NCI-H1417 (cell line): Measurements from ENCODE around the gene ADAM23.

Experiments
- DNase-seq, 3 experiments: peaks; one replicate each; lab custom pipeline; 2025; lab: John Stamatoyannopoulos, UW

The ADAM23 gene

DNA sequence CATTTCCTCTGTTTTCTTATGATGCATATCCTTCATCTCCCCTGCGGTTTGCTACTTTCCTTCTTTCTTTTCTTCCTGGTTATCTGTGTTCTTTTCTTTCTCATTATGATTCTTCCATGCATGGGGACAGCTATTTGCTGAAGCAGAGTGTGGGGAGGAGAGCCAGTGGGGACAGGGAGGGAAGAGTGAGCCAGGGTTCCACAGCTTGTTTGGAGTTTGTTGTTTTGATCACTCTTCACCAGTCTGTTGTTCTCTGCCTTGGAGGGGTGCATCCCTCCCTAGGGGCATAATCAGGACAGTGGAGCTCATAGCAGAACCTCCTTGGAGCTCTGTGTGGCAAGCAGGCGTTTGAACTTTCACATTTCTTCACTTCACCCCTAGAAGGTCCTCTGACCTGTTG lies 68.0 kb downstream of the ADAM23 start:
- DNase-seq, result no peak

DNA sequence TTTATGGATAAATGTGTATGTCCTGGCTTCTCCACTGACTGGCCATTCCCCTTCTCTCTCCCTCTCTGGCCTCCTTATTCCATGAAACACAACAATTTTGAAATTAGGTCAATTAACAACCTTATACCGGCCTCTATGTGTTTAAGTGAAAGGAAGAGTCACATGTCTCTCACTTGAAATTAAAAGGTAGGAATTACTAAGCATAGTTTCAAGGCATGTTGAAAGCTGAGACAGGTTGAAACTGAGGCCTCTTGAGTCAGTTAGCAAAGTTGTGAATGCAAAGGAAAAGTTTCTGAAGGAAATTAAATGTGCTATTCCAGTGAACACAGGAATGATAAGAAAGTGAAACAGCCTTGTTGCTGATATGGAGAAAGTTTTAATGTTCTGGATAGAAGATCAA lies 69.7 kb downstream of the ADAM23 start:
- no peak for DNase-seq

DNA sequence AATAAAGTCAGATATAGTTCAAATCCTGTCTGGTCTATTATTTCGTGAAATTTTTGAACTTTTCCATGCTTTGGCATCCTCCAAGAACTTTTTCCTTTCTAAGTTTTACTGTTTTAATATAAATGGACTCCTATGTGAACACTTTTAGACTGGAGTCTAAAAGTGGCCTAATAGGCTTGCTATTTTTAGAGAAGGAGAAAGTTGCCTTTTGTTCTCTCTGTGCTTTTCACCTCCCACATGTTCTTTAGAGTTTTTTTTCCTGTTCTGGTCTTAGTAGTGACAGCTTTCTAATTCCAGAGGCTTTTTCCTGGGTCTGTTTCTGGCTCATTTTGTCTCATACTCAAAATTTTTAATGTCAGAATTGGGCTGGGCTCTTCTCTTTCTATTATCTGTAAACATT lies 72.2 kb downstream of the ADAM23 start:
- no peak for DNase-seq

- DNase-seq, result no peak
Observed at GRCh38 chr2:206518997-206519396, 75.7 kb downstream of the ADAM23 start.

DNA sequence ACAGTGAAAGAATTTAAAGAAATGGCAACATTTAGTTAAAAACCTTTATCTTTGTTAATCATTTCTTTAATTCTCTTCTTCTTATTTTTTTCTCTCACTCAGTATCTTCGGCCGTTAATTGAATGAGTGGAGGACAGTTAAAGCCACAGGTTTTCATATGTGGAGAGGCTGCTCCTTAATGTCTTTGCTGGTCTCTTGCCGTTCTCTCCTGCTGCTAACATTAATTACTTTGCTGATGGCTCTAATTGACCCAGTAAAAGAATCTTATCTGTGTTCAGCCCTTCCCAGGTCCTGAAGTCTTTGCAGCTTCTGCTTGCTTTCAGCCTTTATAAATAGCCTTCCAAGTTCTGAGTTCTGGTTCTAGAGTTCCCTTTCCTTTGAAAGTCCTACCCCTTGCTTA lies 77.1 kb downstream of the ADAM23 start:
- DNase-seq, result no peak

- DNase-seq, result peak in 1 of 3 experiments; percentile 17
Observed at GRCh38 chr2:206521115-206521514, 77.8 kb downstream of the ADAM23 start.

GRCh38 chr2:206521612-206522011 lies 78.3 kb downstream of the ADAM23 start:
- no peak for DNase-seq

DNA sequence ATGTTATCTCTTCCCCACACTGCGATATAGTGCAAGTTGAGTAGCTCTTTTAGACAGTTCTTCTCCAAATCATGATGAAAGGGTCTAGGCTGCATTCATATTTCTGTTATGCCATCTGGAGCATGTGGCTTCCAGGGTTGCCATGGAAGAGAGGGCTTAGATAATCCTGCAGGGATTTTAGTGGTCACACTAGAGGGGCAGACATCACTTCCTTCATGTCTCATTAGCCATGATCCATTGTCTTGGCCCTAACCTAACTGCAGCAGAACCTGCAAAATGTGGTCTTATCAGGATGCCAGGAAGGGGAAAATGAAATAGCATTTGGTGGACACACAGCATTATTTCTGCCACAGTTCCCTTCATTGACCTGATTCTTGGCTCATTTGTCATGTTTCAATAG lies 83.1 kb downstream of the ADAM23 start:
- DNase-seq, result no peak

DNA sequence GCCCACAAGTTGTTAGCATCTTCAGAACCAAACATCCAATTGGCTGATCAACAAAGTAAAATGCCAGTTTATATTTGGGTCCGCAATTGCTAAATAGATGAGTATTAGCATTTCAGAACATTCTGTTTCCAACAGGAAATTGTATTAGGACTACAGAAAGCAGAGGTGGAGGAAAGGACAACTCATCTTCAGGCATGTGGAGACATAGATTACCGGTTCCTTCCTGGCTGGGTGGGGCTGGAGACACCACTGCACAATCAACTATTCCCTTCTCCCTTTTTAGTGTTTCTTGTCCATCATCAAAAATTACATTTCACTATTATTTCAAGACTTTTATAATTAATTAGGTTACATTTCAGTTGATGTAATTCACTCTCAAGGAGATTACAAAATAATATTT lies 83.8 kb downstream of the ADAM23 start:
- DNase-seq, result no peak

DNA sequence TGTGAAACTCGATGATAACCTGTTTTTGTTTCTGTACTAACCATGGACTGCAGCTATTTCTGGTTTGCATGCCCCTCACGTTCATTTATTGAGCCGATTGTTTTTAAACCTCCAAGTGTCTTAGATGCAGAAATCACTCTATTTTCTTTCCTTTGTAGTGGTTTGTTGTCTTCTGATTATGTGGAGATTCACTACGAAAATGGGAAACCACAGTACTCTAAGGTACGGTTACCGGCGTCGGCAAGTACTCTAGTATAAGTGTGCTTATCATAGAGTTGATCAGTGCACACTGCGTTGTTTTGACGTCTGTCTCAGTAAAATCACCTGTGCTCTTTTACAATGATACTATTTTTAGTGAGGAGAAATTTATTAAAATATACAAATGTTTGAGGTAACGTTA lies 87.4 kb downstream of the ADAM23 start:
- DNase-seq, result no peak

DNA sequence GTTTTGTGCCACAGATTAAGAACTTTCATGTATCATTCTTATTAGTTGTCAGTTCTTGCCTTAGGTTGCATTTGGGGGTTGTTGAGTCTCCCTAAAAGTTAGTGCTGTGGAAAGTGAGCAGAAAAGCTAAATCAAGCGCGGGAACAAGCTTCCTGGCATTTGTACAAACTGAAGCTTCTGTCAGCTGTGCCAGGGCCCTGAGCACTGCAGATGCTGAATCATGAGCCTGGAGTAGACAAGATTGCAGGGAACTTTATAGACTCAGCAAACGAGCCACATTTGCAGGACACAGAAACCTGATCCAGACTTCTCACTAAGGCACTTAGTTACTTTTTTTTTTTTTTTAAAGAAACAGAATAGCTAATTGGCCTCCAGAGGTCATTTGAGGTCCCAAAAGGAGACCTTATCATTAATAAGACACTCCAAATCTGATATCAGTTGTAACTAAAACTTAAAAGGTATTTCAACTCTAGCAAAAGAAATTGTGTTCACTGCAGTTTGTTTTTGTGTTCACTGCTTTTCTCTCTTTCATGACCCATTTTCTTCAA lies 88.7 kb downstream of the ADAM23 start:
- DNase-seq, result peak in 1 of 3 experiments; percentile 5

GRCh38 chr2:206533977-206534376 lies 90.6 kb downstream of the ADAM23 start:
- DNase-seq, result no peak

GRCh38 chr2:206535260-206535986 lies 92.1 kb downstream of the ADAM23 start:
- no peak for DNase-seq

DNA sequence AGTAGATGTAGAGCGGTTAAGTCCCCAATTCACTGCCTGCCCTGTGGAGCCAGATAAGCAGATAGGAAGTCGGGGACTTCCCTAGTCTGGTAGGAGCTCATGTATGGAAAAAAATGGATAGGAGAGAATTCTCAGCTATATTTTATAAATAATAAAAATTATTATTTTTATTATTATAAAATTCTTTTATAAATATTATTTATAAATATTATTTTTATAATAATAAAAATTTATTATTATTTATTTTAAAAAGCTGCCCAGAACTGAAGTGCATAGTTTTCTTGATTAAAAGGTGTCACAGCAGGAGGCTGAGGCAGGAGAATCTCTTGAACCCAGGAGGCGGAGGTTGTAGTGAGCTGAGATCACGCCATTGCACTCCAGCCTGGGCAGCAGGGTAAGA lies 97.4 kb downstream of the ADAM23 start:
- DNase-seq, result no peak

DNA sequence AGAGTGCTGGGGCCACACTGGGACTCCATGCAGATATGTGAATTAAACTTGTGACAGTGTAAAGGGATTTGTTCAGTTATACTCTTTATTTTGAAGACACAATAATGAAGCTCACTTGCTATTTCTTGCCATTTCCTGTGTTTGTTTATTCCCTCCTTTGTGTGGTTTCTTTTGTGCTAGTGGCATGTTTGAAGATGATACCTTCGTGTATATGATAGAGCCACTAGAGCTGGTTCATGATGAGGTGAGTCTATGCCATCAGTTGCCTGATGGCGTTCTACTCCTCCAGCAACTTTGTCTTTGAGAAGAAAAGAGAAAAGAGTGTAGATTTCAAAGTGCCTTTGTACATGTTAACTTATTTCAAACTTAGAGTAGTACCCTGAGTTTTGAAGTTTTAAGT lies 99.7 kb downstream of the ADAM23 start:
- DNase-seq, result no peak

GRCh38 chr2:206548383-206548782 lies 105.1 kb downstream of the ADAM23 start:
- no peak for DNase-seq

DNA sequence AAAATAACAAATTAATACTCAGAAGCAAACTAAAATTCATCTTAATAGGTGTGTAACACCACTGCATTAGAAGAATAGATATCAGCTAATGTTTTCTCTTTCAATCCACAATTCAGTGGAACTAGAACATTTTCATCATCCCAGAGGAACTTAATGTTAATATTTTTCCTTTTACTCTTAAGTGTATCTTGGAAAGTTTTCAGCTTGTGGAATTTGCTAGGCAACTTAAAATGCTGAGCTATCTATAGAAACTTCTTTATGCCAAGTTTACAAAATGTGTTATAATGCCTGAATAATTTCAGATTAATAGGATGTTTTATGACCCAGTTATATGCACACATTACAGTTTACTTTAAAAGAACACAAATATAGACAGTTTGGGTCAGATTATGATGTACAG lies 112.4 kb downstream of the ADAM23 start:
- no peak for DNase-seq

DNA sequence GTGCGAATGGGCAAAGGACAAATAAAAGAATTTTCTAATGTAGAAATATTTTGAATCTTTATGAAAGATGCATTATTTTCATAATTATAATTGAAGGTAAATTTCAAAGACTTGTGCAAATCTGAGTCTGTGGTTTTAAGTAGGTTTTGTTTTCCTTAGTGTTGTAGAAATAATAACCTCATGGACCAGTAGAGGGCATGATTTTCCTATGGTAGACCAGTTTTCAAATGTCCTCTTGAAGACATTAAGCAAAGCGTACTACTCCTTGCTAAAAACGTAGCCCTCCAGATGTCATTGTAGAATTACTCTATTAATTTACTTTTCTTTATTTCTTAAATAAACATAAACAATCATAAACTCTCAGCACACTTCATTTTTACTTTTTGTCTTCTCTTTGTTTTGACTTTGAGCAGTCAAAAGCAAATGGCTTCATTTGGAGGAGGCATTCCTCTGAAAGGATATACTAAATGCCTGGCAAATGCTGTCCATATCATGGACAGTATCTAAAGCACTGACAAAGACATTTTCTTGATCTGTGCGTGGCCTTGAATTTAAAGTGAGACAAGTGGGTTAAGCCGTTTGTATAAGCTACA lies 113.1 kb downstream of the ADAM23 start:
- peak; percentile 13 to 73 (median 51) for DNase-seq

DNA sequence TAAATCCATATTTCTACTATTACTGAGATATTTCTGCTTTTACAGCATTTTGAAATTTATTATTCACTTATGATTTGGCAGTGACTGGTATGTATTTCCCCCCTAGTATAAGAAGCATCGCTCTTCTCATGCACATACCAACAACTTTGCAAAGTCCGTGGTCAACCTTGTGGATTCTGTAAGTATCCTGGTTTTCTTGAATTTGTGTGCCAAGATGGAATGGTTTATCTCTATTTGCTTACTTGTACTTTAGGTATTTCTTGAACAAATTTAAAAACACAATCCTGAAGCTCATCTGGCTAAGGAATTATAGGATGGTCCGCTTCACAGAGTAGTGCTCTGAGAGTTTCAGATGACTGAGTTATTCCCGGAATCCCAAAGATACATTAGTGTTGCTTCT lies 114.0 kb downstream of the ADAM23 start:
- DNase-seq, result no peak

DNA sequence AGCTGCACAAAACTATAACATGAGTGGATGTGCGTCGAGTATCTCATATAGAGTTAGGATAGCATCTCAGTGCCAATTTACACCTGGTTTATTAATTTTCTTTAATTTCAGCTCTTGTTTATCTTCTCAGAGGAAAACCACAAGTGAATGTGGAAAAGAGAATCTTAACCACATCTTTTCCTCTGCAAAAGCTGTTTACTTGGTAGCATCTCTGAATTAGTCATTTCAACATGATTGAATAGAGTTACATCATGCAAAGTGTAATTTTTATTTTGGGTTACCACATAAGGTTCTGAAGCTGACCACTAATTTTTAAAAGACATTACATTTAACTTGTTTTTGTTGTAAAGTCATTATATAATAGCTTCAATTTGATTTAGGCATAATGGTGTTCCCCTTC lies 115.2 kb downstream of the ADAM23 start:
- DNase-seq, result no peak

DNA sequence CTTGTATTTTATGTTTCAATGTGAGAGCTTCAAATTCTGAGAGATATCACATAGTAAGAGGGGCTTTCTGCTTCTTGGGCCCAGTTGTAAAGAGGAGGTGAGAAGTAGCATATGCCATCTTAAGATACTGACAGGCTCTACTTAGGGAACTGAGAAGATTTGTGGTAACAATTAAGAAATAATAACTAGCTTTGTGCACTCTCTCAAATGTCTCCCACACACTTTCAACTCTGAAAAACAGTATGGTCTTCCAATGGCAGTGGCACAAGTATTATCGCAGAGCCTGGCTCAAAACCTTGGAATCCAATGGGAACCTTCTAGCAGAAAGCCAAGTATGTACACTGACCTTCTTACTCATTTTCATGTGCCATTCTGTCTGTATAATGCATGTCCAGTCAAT lies 118.6 kb downstream of the ADAM23 start:
- no peak for DNase-seq

DNA sequence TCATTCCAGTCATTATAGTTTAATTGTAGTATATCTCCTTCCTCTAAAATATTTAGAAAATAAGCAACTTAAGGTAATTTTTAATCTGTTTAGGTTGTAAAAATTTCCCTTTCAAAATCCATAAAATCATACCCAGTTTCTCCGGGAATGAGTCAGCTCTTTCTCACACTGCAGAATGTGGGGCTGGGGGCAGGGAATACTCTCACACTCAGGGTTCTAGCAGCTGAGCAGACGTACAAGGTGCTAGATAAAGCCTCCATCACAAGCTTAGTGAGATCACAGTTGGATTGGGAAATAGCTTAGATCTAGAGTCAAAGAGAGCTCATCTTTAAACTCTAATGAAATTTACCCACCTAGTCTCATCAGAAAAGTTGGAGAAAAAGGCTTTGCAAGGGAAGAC lies 119.0 kb downstream of the ADAM23 start:
- no peak for DNase-seq

GRCh38 chr2:206563374-206563773 lies 120.0 kb downstream of the ADAM23 start:
- no peak for DNase-seq

GRCh38 chr2:206565666-206566065 lies 122.3 kb downstream of the ADAM23 start:
- DNase-seq, result no peak
